Measurements from ENCODE around the gene MMP21.

The MMP21 gene

DNA sequence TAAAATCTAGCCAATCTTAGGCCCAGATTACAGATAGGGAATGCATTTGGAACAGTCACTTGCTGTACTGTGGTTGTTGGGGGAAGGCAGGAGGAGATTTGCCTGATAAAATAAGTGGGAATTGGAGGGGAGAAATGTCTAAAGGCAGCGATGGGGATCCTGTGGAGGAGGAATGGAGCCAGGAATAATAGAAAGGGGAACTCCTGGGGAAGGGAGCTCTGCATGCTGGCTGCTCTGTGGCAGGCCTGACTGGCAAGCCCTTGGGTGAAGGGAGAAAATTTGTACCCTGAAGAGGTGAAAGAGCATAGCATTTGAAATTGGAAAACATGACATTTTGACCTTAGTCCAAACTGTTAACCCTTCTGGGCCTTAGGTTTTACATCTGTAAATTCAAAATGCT, 13.7 kb downstream of the MMP21 start:
- DNase-seq: no peak

DNA sequence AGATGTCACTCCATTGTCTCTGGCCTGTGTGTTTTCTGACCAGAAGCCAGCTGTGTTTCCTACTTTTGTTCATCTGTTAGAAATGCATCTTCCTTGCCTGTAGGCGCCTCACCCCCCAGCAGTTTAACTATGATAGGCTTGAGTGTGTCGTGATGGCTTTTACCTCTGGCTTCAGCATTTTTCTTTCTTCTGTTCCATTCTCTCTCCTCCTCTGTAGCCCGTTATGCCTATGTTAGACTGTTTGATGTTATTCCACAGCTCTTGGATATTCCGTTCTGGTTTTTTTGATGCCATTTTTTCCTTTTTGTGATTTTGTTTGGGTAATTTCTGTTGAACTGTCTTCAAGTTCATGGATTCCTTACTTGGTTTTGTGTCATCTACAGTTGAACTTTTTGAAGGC, 17.9 kb downstream of the MMP21 start:
- DNase-seq: no peak

DNA sequence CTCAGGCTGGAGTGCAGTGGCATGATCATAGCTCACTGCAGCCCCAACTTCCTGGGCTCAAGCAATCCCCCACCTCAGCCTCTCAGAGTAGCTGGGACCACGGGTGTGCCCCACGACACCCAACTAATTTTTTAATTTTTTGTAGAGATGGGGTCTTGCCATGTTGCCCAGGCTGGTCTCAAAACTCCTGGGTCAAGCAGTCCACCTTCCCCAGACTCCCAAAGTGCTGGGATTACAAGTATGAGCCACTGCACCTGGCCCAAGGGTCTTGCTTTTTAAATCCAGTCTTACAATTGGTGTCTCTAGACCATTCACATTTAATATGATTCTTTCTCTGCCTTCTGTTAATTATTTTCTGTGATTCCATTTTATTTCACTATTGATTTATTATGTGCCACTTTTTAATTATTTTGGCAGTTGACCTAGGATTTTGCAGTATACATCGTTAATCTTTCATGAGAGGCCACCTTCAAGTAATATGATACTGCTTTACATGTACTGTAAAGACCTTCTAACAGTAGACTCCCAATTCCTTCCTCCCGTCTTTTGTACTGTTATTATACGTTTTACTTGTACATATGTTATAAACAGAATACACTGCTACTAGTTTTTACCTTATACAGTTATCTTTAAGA, 18.7 kb downstream of the MMP21 start:
- DNase-seq: no peak

DNA sequence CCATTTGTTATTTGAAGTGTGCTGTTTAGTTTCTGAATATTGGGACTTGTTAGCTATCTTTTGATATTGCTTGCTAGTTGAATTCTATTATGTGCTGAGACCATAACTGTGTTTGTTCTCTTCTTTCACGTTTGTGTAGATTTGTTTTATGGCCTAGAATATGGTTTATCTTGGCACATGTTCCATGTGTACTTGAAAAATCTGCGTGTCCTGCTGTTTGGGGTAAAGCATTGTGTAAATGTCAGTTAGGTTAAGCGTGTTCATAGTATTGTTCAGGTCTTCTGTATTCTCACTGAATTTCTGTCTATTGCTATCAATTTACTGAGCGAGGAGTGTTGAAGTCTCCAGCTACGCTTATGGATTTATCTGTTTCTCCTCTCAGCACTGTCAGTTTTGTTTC, 19.4 kb downstream of the MMP21 start:
- no peak for DNase-seq

DNA sequence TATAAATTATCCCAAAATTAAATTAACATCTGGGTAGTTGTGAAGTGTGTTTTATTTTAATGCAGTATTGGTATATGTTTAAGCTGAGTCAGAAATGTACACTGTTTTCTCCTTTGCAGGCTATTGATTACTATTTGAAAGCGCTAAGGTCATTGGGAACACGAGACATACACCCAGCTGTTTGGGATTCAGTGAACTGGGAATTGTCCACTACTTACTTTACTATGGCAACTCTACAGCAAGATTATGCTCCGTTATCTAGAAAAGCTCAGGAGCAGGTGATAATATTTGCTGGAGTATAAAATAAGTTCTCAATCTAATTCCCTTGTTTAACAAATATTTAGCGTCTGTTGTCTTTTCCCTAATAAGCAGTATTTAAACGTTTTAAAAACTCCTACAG, 28.2 kb downstream of the MMP21 start:
- DNase-seq: no peak

DNA sequence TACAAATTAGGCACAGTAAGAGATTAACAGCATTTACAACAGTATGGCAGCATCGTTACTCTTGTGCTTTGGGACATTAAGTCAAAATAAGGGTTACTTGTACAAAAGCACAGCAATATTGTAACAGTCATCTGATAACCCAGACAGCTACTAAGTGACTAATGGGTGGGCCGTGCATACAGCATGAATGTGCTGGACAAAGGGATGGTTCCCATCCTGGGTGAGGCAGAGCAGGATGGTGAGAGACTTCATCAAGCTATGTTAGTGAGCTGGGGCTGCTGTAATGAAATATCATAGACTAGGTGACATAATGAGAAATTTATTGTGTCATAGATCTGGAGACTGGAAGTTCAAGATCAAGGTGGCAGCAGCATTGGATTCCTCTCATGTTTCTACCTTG, 30.7 kb downstream of the MMP21 start:
- DNase-seq: no peak

DNA sequence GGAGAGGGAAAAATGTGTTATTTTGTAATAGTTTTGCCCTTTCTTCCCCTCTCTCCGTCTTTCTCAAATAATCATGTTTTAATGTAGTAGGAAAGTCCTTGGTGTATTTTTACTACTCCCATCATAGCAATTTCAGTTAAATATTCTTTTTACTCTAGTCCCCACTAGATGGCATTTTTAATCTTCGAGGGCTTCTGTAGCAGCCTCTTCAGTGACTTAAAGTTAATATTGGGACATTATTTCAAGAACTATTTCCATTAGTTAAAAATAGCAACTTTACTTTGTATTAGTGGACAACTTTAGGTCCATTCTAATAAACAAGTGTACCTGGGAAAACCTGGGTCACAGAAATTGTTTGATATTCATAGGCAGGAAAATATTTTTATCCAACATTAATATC, 33.2 kb downstream of the MMP21 start:
- DNase-seq: no peak

DNA sequence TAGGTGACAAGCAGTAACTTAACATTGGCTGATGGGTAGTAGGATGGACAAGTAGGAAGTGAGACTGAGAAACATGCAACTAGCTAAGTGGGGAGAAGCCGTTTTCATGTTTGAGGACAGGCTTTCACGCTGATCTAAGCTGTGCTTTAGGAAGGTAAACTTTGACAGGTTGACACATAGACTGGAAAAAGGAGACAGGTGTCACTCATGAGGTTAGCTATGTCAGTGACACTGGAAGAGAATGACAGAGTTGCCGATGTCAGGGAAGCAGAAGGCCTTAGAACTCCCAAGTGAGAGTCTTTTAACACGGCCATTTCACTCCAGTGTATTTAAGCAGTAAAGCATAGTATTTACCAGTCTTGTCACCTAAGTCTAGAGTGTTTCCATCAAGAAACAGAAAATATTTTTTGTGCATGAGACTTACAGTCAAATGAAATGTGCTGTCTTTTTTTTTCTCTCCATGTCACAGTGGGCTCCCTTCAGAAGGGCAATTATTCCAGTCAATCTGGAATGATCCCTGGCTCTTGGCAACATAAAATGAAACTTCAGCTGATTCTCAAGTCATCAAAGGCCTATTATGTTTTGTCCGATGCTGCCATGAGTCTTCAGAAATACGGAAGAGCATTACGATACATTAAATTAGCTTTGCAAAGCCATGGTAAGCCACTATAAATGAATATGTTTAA, 35.5 kb downstream of the MMP21 start:
- DNase-seq: no peak

DNA sequence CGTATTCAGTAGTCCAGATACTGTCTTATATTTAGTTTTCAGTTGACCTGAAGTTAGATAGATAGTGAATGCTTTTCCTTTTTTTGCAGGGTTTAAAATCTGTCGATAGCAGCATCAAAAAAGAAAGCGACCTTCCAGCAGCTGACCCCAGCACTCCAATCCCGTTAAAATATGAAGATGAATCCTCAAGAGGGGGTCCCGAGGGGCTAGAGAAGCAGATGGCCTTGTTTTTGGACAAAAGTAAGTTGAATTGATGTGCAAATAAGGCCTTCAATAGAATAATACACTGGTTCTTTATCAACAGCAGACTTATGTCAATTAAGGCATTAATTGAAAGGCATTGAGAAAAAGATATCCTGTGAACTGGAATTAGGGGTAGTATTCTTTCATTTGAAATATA, 37.4 kb downstream of the MMP21 start:
- no peak for DNase-seq

DNA sequence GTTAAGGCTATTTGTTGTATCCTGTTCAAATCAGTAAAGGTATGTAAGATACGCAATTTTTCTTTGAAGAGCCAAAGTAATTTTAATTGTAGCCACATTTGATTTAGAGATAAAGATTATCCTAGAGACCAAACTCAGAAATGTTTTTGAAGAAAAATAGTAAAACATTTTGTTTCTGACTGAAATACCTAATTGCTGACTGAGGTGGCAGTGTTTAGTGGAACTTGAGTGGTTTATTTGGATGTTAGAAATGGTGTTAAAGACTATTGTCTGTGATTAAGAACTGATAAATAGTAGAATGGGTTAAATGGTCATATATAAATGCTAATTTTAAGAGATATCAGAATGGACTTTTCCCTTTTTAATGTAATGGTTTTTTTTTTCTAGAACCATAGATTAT, 40.8 kb downstream of the MMP21 start:
- no peak for DNase-seq

DNA sequence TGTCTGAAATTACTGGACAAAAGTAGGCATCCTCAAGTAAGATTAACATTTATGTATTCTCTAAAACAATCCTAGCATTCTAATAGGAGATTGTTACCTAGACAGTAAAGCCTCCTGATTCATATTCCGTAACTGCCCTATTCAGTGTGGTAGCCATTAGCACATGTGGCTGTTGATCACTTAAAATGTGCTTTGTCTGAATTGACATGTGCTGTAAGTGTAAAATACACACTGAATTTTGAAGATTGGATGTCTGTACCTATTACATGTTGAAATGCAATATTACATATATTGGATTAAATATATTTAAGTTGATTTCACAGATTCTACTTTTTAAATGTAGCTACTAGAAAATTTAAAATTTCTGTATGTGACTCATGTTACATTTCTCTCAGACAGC, 41.5 kb downstream of the MMP21 start:
- no peak for DNase-seq

DNA sequence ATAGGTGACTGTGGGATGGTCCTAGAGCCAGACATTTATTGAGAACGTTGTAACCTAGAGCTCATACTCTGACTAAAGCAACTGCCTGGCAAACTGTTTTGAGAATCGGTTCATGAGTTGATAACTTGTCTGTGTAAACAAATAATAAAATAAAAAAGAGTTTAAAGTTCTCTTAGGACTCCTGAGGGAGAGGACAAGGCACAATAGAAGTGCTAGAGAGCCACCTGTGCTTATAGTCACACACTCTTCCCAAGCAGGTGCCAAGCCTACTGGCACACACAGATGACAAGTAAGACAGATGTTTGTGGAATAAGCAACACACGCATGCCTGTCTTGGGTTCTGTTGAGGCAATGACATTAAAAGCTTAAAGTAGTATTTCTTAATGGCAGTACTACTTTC, 48.2 kb downstream of the MMP21 start:
- DNase-seq: no peak

DNA sequence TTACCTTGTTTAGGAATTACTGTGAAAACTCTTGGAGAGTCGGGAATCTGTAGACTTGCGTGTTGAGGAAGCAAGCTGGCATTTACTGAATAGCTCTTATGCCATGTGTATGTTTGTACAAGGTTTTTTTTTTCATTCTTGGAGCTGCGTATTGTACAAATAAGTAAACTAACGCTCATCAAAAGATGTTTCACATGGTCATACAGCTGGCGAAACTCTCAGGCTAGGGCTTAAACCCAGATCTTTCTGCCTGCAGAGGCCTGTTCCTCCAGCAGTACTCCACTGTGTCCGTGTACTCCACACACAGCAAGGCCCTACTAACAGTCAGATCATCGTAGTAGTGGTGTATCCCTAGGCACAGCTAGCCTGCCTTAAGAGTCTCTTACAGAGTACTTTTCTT, 48.7 kb downstream of the MMP21 start:
- no peak for DNase-seq

DNA sequence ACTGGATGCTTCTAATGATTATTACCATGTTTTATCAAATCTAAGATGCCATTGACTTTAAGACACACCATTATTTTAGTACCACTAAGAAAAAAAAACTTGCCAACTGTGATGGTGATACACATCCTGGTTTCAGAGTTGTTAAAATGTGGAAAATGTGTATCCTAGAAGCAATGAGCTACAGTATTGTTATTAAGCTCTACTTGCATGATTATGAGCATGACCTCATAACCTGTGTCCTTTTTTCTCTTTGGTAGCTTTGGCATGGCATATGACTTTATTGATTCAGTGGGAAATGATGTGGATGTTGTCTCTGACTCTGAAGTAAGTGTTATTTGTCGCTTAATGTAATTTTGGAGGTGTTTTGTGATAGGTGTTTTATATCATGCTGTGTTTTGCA, 52.8 kb downstream of the MMP21 start:
- DNase-seq: no peak

DNA sequence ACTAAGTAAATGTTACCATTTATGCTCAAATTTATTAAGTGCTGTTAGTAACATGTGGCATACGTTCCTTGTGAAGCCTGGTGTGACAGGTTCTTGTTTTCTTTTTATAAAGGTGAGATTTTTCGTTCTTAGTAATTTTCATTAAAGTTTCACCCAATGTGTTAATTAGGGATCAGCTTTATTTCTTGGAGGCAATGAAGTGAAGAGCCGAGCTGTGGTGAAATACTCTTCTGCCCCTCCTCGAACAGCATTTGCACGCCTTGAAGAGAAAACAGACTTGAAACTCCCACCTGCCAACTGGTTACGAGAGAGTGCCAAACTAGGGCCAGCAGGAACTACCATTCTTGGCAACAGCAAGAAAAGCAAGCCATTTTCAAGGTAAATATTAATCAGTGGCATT, 54.6 kb downstream of the MMP21 start:
- no peak for DNase-seq

DNA sequence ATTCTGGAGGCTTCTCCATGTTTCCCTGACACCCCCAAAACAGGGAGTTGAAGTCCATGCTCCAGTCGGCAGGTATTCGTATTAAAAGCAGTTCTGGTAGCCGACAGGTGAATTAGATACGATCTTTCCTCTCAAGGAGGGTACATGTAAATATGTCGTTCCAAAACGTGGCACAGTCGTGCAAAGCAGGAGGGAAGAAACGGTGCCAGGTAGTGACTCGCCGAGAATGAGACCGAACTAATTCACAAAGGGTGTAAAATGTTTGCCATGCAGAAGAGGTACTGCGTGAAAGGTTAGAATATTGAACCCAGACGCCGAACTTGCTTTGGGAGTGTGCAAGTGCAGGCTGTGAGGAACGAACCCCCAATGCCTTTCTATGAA, 55.6 kb downstream of the MMP21 start:
- DNase-seq: no peak

DNA sequence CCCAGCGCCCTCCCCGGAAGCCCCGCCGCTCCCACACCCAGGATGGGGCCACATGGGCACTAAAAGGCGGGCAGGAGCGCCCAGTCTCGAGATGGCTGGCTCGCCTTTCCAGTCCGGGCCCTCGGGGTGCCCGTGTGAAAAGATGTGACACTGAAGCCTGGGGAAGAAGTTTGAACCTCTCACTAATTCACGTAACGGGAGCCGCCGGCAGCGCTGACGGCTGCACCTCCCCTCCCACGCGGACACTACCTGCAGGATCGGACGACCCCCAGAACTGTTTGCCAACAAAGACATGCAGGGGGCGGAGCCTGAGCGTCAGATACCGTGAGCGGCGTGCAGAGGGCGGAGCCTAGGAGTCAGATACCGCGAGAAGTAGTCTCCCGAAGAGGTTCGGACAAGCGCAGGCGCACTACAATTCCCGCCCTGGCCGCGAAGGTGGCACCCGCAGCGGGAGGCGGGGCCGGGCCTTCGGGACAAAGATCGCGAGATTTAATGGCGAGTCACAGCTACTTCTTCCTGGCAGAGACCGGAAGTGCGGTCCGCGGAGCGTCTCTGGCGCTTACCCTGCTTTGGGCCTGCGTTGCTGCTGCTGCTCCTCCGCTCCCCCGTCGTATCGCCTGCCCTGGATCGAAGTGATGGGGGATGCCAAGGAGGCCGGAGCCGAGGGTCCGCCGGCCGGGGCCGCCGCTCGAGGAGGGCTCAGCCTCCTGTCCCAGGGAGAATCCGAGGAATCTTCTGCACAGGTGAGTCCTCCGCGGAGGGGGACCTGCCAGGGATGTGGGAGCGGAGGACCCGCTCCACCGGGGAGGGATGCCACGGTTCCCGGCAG, 56.2 kb downstream of the MMP21 start, which contains the start of gene EDRF1:
TSS of gene EDRF1 (plus strand) at position 537 of the 829 bp plus-strand sequence. CDS start at position 636, 99 bp downstream.
- DNase-seq: peak; percentile 100

All from CD4-positive, alpha-beta T cell treated with Interleukin-12 subunit alpha and Interleukin-12 subunit beta, for 1 hour (primary cell).